HUES48 (cell line): ENCODE results near the gene TTC21A.
A peak's percentile ranks its signal among the peaks of the same experiment; 100 is the strongest.

Experiments
- H3K27ac ChIP-seq: one replicate; pipeline ENCODE4 v1.7.0; 2013; ENCODE audit warnings: low read depth, low read length, inconsistent platforms
- H3K27me3 ChIP-seq: 2 replicates; pipeline ENCODE4 v1.6.1; 2013; ENCODE audit warnings: mild to moderate bottlenecking, low read length; ENCODE audit not compliant: control insufficient read depth, insufficient read depth
- H3K36me3 ChIP-seq: 2 replicates; pipeline ENCODE4 v1.6.1; 2013; ENCODE audit warnings: low read length; ENCODE audit not compliant: control insufficient read depth, insufficient read depth
- H3K4me1 ChIP-seq: 2 replicates; pipeline ENCODE4 v1.6.1; 2013; ENCODE audit warnings: mild to moderate bottlenecking, low read length; ENCODE audit not compliant: control insufficient read depth, insufficient read depth
- H3K4me3 ChIP-seq: 2 replicates; pipeline ENCODE4 v1.5.1; 2013; ENCODE audit warnings: mild to moderate bottlenecking, low read depth, low read length
- H3K9ac ChIP-seq: 2 replicates; pipeline ENCODE4 v1.6.1; 2013; ENCODE audit warnings: mild to moderate bottlenecking, low read depth, low read length, moderate library complexity
- H3K9me3 ChIP-seq: 2 replicates; pipeline ENCODE4 v1.6.1; 2013; ENCODE audit warnings: low read length; ENCODE audit not compliant: control insufficient read depth, insufficient read depth

The TTC21A gene

GRCh38 chr3:39138804-39139415 is 31.4 kb downstream of the TTC21A start:
- Histone ChIP-seq H3K9ac (no peak overlapping the region), H3K9me3 (no peaks in the 10 kb centered on the region), H3K27me3 (no peaks in the 10 kb centered on the region), H3K27ac (no peak overlapping the region), H3K36me3 (peaks cover 32% of the 10 kb centered on the region), H3K4me1 (no peaks in the 10 kb centered on the region), H3K4me3 (no peak overlapping the region)

DNA sequence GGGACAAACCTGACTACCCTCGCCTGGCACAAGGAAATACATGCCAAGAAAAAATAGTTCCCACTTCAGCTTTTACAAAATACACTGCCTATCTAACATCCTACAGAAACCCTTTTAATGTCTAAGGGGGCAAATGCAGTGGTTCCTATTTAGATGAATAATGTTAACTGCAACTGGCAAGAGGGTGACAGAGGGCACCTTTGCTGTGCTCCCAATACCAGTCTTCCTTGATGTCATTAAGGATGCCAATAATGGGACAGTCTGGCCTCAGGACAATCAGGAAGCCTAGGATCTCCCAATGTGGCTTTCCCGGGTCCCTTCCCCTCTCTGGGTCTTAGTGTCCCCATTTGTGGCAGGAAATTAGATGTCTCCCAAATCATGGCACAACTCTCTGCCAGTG is 32.0 kb downstream of the TTC21A start:
- Histone ChIP-seq H3K9ac (no peak overlapping the region), H3K36me3 (peaks cover 37% of the 10 kb centered on the region), H3K4me1 (no peaks in the 10 kb centered on the region), H3K27ac (no peak overlapping the region), H3K27me3 (no peaks in the 10 kb centered on the region), H3K9me3 (no peaks in the 10 kb centered on the region), H3K4me3 (no peak overlapping the region)

GRCh38 chr3:39140341-39140971 is 33.0 kb downstream of the TTC21A start:
- no peak overlapping the region for H3K9ac ChIP-seq
- no peaks in the 10 kb centered on the region for H3K4me1 ChIP-seq
- H3K27ac ChIP-seq, result no peak overlapping the region
- H3K4me3 ChIP-seq, result no peak overlapping the region
- peaks cover 46% of the 10 kb centered on the region for H3K36me3 ChIP-seq
- no peaks in the 10 kb centered on the region for H3K9me3 ChIP-seq
- H3K27me3 ChIP-seq, result no peaks in the 10 kb centered on the region

- Histone ChIP-seq H3K36me3 (peaks cover 55% of the 10 kb centered on the region), H3K4me1 (no peaks in the 10 kb centered on the region), H3K4me3 (no peak overlapping the region), H3K9me3 (no peaks in the 10 kb centered on the region), H3K9ac (no peak overlapping the region), H3K27me3 (no peaks in the 10 kb centered on the region), H3K27ac (no peak overlapping the region)
Observed at GRCh38 chr3:39141171-39141995, 33.9 kb downstream of the TTC21A start.

GRCh38 chr3:39142067-39142466 is 34.6 kb downstream of the TTC21A start:
- H3K9ac ChIP-seq, result no peak overlapping the region
- no peaks in the 10 kb centered on the region for H3K27me3 ChIP-seq
- peaks cover 56% of the 10 kb centered on the region for H3K36me3 ChIP-seq
- no peak overlapping the region for H3K4me3 ChIP-seq
- no peaks in the 10 kb centered on the region for H3K9me3 ChIP-seq
- no peak overlapping the region for H3K27ac ChIP-seq
- H3K4me1 ChIP-seq, result peaks cover 5% of the 10 kb centered on the region

DNA sequence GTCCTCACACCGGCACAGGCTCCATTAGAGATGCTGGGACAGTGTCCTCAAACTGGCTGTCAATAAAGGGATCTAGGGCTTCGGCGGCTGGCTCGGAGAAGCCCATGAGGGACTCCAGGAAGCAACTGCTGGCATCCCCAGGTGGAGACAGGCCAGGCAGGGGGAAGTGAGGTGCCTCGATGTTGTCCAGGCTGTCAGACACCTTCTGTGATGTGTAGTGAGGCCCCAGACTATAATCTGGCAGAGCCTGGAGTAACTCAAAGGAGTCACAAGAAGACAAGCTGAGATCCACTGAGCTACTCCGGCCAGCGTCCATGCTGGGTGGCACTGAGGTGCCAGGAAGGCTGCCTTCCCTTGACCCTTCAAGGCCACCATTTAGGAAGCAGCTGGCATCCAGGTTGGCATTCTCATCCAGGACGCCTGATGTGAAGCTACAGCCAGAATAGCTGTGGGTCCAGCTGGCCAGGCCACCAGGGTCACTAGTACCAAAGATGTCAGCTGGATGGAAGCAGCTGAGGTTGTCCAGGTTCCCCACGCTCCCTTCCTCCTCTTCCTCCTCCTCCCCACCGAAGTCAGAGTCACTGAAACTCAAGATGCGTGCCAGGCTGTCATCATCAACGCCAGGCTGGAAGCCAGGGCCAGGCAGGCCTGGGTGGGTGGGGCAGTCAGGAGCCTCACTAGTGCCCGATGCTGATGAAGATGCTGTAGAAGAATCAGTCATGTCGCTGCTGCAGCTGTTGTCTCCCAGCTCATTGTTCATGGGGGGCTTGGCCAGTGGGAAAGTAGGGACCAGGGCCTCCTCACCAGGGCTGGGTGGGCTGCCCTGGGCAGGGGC is 35.8 kb downstream of the TTC21A start:
- Histone ChIP-seq H3K4me1 (peaks cover 17% of the 10 kb centered on the region), H3K9me3 (no peaks in the 10 kb centered on the region), H3K27me3 (no peaks in the 10 kb centered on the region), H3K27ac (no peak overlapping the region), H3K4me3 (no peak overlapping the region), H3K36me3 (peaks cover 56% of the 10 kb centered on the region), H3K9ac (no peak overlapping the region)

GRCh38 chr3:39144095-39144747 is 36.7 kb downstream of the TTC21A start:
- Histone ChIP-seq H3K9ac (no peak overlapping the region), H3K36me3 (peaks cover 56% of the 10 kb centered on the region), H3K4me3 (no peak overlapping the region), H3K9me3 (no peaks in the 10 kb centered on the region), H3K27ac (no peak overlapping the region), H3K27me3 (no peaks in the 10 kb centered on the region), H3K4me1 (peaks cover 26% of the 10 kb centered on the region)

GRCh38 chr3:39144748-39145380 is 37.4 kb downstream of the TTC21A start:
- no peaks in the 10 kb centered on the region for H3K9me3 ChIP-seq
- peaks cover 56% of the 10 kb centered on the region for H3K36me3 ChIP-seq
- H3K4me3 ChIP-seq, result no peak overlapping the region
- H3K27ac ChIP-seq, result no peak overlapping the region
- no peaks in the 10 kb centered on the region for H3K27me3 ChIP-seq
- peaks cover 33% of the 10 kb centered on the region for H3K4me1 ChIP-seq
- H3K9ac ChIP-seq, result no peak overlapping the region

- H3K27me3 ChIP-seq, result no peaks in the 10 kb centered on the region
- H3K9ac ChIP-seq, result no peak overlapping the region
- H3K27ac ChIP-seq, result peak overlapping the region; percentile 7
- H3K9me3 ChIP-seq, result no peaks in the 10 kb centered on the region
- no peak overlapping the region for H3K4me3 ChIP-seq
- peaks cover 45% of the 10 kb centered on the region for H3K4me1 ChIP-seq
- H3K36me3 ChIP-seq, result peaks cover 51% of the 10 kb centered on the region
Observed at GRCh38 chr3:39146083-39146501, 38.6 kb downstream of the TTC21A start.
